Right lobe of liver (tissue), 5 donors: ENCODE results near the gene PTPN9. TPM values are rescaled to one million over a fixed set of nuclear protein-coding genes. Genes with fewer than 3 reads are reported as not detected.

Experiments used
- small RNA-seq, 2 experiments: library from RNA; depleted of rRNA; stranded (forward); fragments of <200 nt; gene quantifications; one replicate each; pipeline ENCODE3, GENCODE V24; 2016
- total RNA-seq, 6 experiments: library from RNA; depleted of rRNA in 2 of 6; stranded (reverse); fragments of >200 nt in 2 of 6; fragmentation: NEBNext Ultra II Directional in 3 of 6; extraction: Animal tissue kit (Norgen Biotek cat#: 25700) in 3 of 6; gene quantifications; one replicate each; pipeline versions ENCODE4 v1.1.0 to v1.2.4, GENCODE V29; 2016 to 2023
- donor health status: DM: no; HTN: no; CAD: no.
- donor health status: DM: no; HTN: no; CAD: no.
- donor health status: DM: no; HTN: yes; CAD: no.
- donor health status: DM: no; HTN: yes; CAD: no.

PTPN9 gene
- total RNA-seq, 6 experiments from 2014 or later, result 7.6 to 15.4 (median 10.0) TPM

Small RNA genes within 50 kb of the gene (small RNA-seq; reads per million reads assigned to genes)
- gene AC105036.1 (0 reads per million in 2 experiments), gene AC105036.2 (0 reads per million in 2 experiments)

Other genes starting within 250 kb of the PTPN9 start
- 10 to 100 TPM; 25.6 to 57.0 (median 41.6) TPM for gene COMMD4, start 243.3 kb downstream of the PTPN9 start, total RNA-seq
- gene NEIL1, start 232.3 kb downstream of the PTPN9 start, total RNA-seq, result 10 to 100 TPM; 16.6 to 32.7 (median 23.7) TPM
- 100 to 1,000 TPM in 1 of 6 experiments, 10 to 100 TPM in 5; 45.4 to 120 (median 79.1) TPM for gene MAN2C1, start 210.7 kb downstream of the PTPN9 start, total RNA-seq
- gene SIN3A, start 127.6 kb downstream of the PTPN9 start, total RNA-seq, result 10 to 100 TPM in 5 of 6 experiments, 1 to 10 TPM in 1; 10.0 to 21.6 (median 20.5) TPM
- 10 to 100 TPM; 11.1 to 19.4 (median 13.3) TPM for gene SNUPN, start 46.4 kb upstream of the PTPN9 start, total RNA-seq
- gene IMP3, start 60.9 kb upstream of the PTPN9 start, total RNA-seq, result 100 to 1,000 TPM in 2 of 6 experiments, 10 to 100 TPM in 4; 37.7 to 192 (median 44.4) TPM
- 10 to 100 TPM; 12.0 to 17.2 (median 14.2) TPM for gene SNX33, start 68.6 kb upstream of the PTPN9 start, total RNA-seq
- gene CSPG4, start 133.5 kb upstream of the PTPN9 start, total RNA-seq, result under 1 TPM; 0.12 to 0.29 (median 0.20) TPM